Measurements from ENCODE around the gene IL17C. TPM values are rescaled to one million over a fixed set of nuclear protein-coding genes. Genes with fewer than 3 reads are reported as not detected.

Gene IL17C
- total and polyA plus RNA-seq, 10 of the 15 experiments (the other 5 are each of a cell fraction or from before 2014, with no cell fraction given), result not detected

DNA sequence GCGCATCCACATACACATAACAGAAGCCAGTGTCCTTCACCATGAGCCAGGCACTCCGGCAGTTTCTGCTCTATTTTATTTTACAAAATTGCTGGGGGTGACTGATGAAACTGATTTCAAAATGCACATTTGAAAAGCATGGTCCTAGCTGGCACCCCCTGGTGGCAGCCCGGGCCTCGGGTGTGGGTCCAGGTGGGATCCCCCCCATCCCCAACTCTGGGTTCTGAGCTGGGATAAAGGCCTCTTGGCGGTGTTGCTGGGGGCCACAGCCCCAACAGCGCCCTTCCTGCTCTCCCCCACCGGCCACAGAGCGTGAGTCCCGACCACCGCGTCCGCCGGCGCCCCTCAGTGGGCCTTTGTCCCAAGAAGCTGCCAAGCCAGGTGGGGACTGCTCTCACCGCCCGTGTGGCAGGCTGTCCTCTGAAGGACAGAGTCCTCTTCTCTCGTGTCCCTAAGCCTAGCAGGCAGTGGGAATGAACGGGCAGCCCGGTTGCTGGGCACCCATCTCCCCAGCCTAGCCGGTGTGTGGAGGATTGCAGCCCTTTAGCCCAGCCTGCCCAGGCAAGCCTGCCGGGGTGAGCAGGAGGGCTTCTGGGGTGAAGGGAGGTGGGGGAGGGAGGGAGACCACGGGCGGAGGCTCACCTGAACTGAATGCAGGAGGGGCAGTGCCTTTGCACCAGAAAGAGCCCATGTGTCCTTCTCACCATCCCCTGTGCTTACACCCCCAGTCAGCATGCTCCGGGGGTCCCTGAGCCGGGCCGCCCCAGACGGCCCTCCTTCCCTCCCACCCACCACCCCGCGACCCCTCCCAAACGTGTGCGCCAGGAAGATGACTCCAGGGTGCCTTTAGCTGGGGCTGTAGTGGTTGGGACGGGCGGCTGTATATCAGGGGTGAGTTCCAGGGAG, 47.0 kb downstream of the IL17C start (continued):
- TF ChIP-seq RAD21 (IDR thresholded peaks at IDR 0.05; ENCODE audit: insufficient read depth, low read depth, low read length) (peak; percentile 34; the same call in 1 of the 2 replicates), SMC3 (IDR thresholded peaks at IDR 0.05; ENCODE audit: borderline replicate concordance, low read length) (peak; percentile 21; the same call in 1 of the 2 replicates), CTCF (IDR thresholded peaks at IDR 0.05 in 2 of 3, conservative IDR thresholded peaks at IDR 0.05 in 1 of 3; ENCODE audit: control insufficient read depth in 2 of 3, extremely low read depth in 1 of 3, insufficient read depth in 1 of 3, low read depth in 3 of 3, low read length in 3 of 3) (peak; percentile 40 to 60 (median 60)), BCL3 (IDR thresholded peaks at IDR 0.05; ENCODE audit: borderline replicate concordance, insufficient read depth, low read depth, low read length, poor library complexity, severe bottlenecking) (no peak)
- TF ChIP-seq, protein P1, sequence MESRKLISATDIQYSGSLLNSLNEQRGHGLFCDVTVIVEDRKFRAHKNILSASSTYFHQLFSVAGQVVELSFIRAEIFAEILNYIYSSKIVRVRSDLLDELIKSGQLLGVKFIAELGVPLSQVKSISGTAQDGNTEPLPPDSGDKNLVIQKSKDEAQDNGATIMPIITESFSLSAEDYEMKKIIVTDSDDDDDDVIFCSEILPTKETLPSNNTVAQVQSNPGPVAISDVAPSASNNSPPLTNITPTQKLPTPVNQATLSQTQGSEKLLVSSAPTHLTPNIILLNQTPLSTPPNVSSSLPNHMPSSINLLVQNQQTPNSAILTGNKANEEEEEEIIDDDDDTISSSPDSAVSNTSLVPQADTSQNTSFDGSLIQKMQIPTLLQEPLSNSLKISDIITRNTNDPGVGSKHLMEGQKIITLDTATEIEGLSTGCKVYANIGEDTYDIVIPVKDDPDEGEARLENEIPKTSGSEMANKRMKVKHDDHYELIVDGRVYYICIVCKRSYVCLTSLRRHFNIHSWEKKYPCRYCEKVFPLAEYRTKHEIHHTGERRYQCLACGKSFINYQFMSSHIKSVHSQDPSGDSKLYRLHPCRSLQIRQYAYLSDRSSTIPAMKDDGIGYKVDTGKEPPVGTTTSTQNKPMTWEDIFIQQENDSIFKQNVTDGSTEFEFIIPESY (IDR thresholded peaks at IDR 0.05), result 0 out of 2 replicates have a peak, but pooled peaks have one; percentile 15
